Muscle layer of colon (tissue), 2 donors: ENCODE measurements around the gene NAB2.
"Not testable (repeated sequence)": the region's sequence is repeated elsewhere in the genome, so short reads cannot be mapped to it uniquely, and the experiment has no call there.

ENCODE experiments used
- H3K27ac ChIP-seq: one replicate; pipeline ENCODE4 v1.7.0; 2013; ENCODE audit warnings: low read depth, mild to moderate bottlenecking, low read length, moderate library complexity
- H3K27me3 ChIP-seq, 2 donors: one replicate each; pipeline ENCODE4 v1.7.0; 2013; ENCODE audit warnings: low read length in 2 of 2, mild to moderate bottlenecking in 2 of 2; ENCODE audit not compliant: insufficient read depth in 2 of 2, control insufficient read depth in 1 of 2
- H3K36me3 ChIP-seq: one replicate; pipeline ENCODE4 v1.7.0; 2013; ENCODE audit warnings: mild to moderate bottlenecking, low read length; ENCODE audit not compliant: insufficient read depth
- H3K4me1 ChIP-seq: one replicate; pipeline ENCODE4 v1.7.0; 2013; ENCODE audit warnings: mild to moderate bottlenecking, low read length; ENCODE audit not compliant: insufficient read depth
- H3K4me3 ChIP-seq, 2 donors: one replicate each; pipeline ENCODE4 v1.7.0; 2013; ENCODE audit warnings: low read length in 2 of 2, low read depth in 1 of 2, mild to moderate bottlenecking in 1 of 2, moderate library complexity in 1 of 2
- H3K9ac ChIP-seq: one replicate; pipeline ENCODE4 v1.7.0; 2013; ENCODE audit warnings: low read length
- H3K9me3 ChIP-seq: one replicate; pipeline ENCODE4 v1.7.0; 2013; ENCODE audit warnings: mild to moderate bottlenecking, low read length
- donor health status: abdominal sarcoma.
- donor health status: Adenocarcinoma of cecum.

Gene NAB2

DNA sequence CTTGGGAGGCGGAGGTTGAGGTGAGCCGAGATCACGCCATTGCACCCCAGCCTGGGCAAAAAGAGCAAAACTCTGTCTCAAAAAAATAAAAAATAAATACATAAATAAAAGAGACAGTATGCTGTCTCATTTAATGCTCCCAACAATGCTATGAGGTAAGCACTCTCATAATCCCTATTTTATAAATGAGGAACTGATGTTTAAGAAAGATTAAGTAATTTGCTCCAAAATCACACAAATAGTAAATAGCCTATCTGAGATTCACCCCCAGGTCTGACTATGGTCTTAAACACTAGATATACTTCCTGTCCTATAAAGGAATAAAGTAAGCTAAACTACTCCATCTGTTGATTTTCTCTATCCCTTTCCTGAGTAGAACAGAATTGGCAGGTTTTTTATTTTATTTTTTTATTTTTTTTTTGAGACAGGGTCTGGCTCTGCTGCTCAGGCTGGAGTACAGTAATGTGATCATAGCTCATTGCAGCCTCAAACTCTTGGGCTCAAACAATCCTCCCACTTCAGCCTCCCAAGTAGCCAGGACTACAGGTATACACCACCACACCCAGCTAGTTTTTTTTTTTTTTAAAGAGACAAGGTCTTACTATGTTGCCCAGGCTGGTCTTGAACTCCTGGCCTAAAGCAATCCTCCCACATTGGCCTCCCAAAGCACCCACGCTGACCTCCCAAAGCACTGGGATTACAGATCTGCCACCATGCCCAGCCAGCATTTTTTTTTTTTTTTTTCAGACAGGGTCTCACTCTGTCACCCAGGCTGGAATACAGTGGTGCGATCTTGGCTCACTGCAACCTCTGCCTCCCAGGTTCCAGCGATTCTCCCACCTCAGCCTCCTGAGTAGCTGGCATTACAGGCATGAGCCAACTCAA, 15.1 kb upstream of the NAB2 start:
- H3K27ac ChIP-seq, H3K27me3 ChIP-seq, H3K4me3 ChIP-seq, H3K9ac ChIP-seq, H3K9me3 ChIP-seq, H3K36me3 ChIP-seq: not testable (repeated sequence)
- peaks cover 15% of the 10 kb centered on the region for H3K4me1 ChIP-seq

DNA sequence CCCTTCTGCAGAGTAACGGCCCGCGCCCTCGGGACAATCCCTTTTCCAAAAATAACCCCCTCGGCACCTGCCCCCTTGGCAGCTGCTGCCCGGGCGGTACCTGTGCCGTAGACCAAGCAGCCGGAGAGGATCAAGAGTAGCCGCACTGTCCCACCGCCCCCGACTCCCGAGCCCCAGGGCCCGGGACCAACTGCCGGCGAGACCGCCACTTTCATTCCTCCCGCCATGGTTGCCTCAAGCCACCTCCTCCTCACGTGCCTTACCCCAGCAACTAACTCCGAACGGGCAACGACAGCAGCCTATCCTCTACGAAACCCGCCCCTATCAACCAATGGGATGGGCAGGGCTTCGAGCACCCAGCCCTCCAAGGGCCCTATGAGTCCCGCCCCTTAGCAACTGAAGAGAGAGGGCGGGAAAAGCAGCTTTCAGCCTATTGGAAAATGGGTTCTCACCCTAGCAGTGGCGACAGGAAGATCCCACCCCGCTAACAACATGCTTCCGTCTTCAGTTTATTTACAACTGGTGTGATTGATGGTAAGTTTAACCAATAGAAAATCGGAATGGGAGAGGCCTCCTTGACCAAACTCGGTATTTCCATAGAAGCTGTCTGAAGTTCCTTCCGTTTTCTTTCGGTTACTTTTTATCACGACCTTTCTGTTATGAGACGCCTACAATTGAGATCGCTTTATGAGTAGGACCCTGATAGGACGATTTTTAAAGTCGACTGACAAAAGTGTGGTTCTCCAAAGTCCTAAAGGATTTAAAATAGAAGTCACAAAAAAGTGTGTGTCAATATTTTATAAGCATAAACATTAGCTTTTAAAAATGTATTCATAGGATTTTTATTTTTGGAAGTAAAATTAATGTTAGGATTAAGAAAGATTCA, 10.2 kb upstream of the NAB2 start, which contains the start of gene NEMP1:
NEMP1 (minus strand) TSS at position 273 of the 886 bp plus-strand sequence; CDS start at position 227, 46 bp downstream.
- peak within 1 kb of the TSS; percentile 74 for H3K27ac ChIP-seq
- no peaks in the 10 kb centered on the region for H3K36me3 ChIP-seq
- no peaks in the 10 kb centered on the region for H3K9me3 ChIP-seq
- peak within 1 kb of the TSS; percentile 72 to 82 for H3K4me3 ChIP-seq
- peak within 1 kb of the TSS; percentile 65 for H3K9ac ChIP-seq
- H3K4me1 ChIP-seq: peaks cover 7% of the 10 kb centered on the region
- H3K27me3 ChIP-seq: no peaks in the 10 kb centered on the region

DNA sequence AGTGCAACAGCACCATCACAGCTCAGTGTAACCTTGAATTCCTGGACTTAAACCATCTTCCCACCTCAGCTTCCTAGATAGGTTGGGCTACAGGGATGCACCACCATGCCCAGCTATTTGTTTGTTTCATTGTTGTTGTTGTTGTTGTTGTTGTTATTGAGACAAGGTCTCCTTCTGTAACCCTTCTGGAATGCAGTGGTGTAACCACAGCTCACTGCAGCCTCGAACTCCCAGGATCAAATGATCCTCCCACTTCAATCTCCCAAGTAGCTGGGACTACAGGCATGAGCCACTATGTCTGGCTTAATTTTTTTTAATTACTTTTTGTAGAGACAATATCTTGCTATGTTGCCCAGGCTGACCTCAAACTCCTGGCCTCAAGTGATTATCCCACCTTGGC, 9.1 kb upstream of the NAB2 start:
- H3K9ac ChIP-seq: no peak overlapping the region
- H3K9me3 ChIP-seq: no peaks in the 10 kb centered on the region
- H3K4me1 ChIP-seq: peaks cover 7% of the 10 kb centered on the region
- H3K36me3 ChIP-seq: no peaks in the 10 kb centered on the region
- H3K27me3 ChIP-seq: no peaks in the 10 kb centered on the region
- H3K27ac ChIP-seq: peak overlapping the region; percentile 74
- H3K4me3 ChIP-seq: no peak overlapping the region

DNA sequence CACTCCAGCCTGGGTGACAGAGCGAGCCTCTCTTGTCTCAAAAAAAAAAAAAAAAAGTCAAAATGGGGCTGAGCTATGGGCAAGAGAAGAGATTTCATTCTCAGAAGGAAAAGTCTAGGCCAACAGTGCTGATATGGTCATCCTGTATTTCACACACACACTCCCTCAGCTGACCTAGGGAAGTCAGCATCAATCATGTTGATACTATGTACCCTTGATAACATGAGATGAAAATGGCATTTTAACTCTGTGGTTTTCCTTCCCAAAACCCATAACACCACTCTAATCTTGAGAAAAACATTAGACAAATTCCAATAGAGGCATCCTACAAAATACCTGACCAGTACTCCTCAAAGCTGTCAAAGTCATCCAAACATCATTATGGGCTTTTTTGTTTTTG, 8.1 kb upstream of the NAB2 start:
- Histone ChIP-seq H3K9ac (no peak overlapping the region), H3K27me3 (no peaks in the 10 kb centered on the region), H3K4me1 (peaks cover 14% of the 10 kb centered on the region), H3K9me3 (no peaks in the 10 kb centered on the region), H3K27ac (no peak overlapping the region), H3K4me3 (no peak overlapping the region), H3K36me3 (no peaks in the 10 kb centered on the region)

DNA sequence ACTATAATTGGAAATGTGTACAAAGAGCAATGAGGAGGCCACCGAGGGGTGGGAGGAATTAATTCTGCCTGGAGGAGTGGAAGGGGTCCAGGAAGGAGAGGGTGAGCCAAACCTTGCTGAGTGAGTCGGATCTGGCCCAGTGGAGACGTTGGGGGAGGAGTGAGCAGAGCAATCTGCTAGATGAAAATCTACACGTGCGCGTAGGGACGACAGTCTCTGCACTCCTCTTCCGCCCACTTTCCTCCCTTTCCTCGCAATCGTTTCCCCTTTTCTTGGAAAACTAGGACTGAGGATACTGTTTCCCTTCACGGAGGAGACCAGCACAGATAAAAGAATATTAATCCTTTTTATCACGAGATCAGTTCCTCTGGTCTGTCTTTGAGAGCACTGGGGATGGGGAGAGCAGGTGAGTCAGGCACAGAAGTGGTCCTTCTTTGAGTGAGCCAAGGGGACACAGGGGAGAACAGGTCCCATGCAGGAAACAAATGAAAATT, 2.9 kb upstream of the NAB2 start:
- Histone ChIP-seq H3K9me3 (no peaks in the 10 kb centered on the region), H3K4me1 (peaks cover 22% of the 10 kb centered on the region), H3K27me3 (no peaks in the 10 kb centered on the region), H3K9ac (peak overlapping the region; percentile 96), H3K36me3 (peaks cover under 1% of the 10 kb centered on the region), H3K4me3 (peak overlapping the region in 1 of 2 donors; percentile 84), H3K27ac (peak overlapping the region; percentile 98)

DNA sequence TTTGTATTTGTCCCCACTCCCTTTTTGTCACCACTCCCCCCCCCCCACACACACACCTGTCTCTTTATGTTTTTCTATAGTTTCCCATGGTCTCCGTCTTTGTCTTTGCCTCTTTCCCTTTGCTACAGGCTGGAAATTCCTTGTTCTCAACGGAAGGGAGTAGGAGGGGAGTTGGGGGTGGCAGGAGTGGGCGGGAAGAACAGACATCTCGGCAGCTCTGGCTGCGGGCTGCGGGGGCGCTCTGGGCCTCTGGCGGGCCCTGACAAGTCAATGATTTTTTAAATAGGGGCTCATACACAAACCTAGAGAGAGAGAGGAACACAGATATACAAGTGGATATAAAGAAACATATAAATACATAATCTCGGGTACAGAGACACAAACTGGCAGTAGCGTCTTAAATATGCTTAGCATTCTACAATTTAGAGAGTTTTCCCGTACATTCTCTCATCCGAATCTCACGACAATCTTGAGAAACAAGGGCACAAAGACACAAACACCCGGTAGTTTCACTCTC, 2.4 kb upstream of the NAB2 start:
- Histone ChIP-seq H3K4me1 (peaks cover 27% of the 10 kb centered on the region), H3K9ac (peak overlapping the region; percentile 96), H3K27ac (peak overlapping the region; percentile 98), H3K4me3 (peak overlapping the region; percentile 81 to 84), H3K36me3 (peaks cover 5% of the 10 kb centered on the region), H3K9me3 (no peaks in the 10 kb centered on the region), H3K27me3 (no peaks in the 10 kb centered on the region)

DNA sequence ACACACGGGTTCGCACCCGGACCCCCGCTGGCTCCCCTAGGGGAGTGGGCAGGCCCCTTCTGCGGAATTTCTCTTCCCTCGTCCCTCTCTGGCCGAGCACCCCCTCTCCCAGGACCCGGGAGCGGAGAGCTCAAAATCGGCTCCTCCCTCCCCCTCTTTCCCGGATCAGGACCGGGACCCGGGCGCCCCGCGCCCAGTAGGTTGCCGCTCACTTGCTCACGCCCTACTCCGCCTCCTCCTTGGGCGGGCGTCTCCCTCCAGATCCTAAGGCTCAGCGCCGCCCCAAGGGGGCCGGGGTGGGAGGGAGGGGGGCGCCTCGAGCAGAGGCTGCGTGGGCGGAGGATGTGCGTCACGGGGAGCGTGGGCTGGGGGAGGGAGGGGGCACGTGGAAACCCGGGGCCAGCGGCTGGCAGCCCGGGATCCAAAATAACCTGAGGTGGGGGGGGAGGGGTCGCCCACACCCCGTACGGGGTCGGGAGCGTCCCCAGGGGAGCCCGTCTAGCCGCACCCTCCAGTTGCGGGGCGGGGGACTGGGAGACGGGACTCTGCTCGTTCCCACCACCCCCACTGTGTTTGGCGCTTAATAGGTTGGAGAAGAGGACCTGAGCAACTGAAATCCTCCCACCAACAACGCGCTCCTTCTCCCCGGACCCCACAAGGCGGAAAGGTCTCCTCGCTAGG, 1.8 kb upstream of the NAB2 start:
- no peaks in the 10 kb centered on the region for H3K27me3 ChIP-seq
- H3K27ac ChIP-seq: peak overlapping the region; percentile 100
- peak overlapping the region; percentile 81 to 84 for H3K4me3 ChIP-seq
- peaks cover 33% of the 10 kb centered on the region for H3K4me1 ChIP-seq
- peaks cover 11% of the 10 kb centered on the region for H3K36me3 ChIP-seq
- no peaks in the 10 kb centered on the region for H3K9me3 ChIP-seq
- peak overlapping the region; percentile 96 for H3K9ac ChIP-seq

DNA sequence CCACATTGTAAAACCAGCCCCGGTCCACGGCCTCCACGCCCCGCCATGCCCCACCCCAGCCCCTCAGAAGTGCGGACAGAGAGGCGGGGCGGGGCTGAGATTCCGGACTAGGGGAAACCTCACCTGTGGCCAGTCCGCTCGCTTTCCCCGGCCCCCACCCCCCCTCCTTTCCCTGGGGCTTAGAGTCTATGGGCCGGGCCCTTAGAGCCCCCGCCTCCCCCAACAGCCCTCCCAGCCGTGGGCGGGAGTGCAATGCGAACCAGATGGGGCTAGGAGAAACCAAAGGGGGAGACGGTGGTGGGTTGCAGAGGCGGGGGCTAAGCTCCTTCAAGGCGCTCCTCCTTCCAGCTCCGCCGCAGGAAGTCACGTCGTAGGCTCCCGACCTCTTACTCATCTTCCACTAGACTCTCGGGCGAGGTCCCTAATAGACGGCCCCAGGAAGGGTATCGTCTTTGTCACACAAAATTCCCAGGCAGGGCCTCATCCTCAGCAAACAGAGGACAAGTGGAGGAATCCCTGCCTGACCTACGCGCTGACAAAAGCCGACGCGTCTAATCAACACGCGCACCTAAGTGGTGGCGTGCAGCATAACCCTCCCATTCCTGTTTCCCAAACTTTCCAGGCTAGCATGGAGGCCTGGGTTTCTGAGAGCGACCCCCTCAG, 1.1 kb upstream of the NAB2 start:
- Histone ChIP-seq H3K4me1 (peaks cover 40% of the 10 kb centered on the region), H3K36me3 (peaks cover 18% of the 10 kb centered on the region), H3K4me3 (peak overlapping the region; percentile 75 to 81), H3K9me3 (no peaks in the 10 kb centered on the region), H3K27ac (peak overlapping the region; percentile 100), H3K9ac (peak overlapping the region; percentile 74), H3K27me3 (no peaks in the 10 kb centered on the region)

DNA sequence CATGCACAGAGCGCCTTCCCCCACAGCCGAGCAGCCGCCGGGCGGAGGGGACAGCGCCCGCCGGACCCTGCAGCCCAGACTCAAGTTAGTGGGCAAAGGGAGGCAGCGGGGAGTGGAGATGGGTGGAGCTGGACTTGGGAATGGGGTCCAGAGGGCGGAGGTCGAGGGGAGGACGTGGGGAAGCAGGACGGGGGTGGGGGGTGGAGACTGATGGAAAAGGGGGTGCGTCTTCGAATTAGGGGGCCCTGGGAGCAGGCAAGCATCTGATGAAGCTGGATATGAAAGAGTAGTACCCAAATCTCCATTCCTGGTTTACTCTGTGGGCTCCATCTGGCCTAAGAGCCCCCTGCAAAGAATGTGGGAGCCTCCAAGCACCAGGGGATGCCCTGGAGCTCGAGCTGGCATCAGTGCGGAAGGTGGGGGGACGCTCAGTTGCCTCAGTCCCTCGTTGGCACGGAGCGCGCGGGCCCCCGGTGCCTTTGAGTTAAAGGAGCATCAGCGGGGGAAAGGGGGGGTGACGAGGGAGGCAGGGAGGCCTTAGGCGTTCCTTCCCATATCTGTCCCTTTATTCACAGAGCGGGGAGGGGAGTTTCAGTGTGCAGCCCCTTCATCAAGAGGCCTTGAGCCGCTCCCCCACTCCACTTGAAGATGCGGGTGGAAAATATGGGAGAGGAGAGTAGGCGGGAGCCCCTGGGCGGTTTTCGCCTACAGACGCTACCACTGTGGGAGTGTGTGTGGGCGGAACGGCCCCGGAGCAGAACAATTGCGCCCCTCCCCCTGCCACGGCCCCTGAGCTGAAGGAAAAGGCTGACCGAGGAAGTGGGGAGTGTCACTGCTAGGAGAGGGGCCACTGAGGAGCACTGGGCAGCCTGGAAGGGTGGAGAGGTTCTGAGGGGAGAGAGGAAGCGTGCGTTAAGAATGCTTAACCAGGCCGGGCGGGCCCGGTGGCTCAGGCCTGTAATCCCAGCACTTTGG, 644 bp downstream of the NAB2 start:
- H3K27me3 ChIP-seq: no peaks in the 10 kb centered on the region
- peaks cover 32% of the 10 kb centered on the region for H3K36me3 ChIP-seq
- H3K9ac ChIP-seq: peak overlapping the region; percentile 84
- H3K27ac ChIP-seq: peak overlapping the region; percentile 99
- peak overlapping the region; percentile 81 to 83 for H3K4me3 ChIP-seq
- no peaks in the 10 kb centered on the region for H3K9me3 ChIP-seq
- peaks cover 57% of the 10 kb centered on the region for H3K4me1 ChIP-seq

DNA sequence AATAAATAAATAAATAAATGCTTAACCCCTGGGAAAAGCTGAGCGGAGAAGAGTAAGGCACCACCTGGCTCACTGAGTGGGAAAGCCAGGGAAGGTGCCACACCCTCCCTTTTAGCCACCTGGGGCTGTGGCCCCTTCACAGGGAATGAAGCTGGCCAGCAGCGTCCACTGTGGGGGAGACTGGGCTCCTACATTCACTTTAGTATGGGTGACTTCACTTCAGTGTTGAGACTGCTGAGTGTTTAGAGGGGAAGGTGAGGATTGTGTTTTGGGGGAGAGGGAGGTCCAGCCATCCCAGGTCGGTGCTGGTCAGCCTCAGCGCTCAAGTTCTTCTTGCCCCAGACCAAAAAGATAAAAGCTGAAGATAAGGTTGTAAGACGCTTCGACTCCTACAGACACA, 1.6 kb downstream of the NAB2 start:
- H3K9ac ChIP-seq: no peak overlapping the region
- H3K4me3 ChIP-seq: peak overlapping the region; percentile 39 to 66
- no peaks in the 10 kb centered on the region for H3K27me3 ChIP-seq
- H3K9me3 ChIP-seq: no peaks in the 10 kb centered on the region
- peaks cover 41% of the 10 kb centered on the region for H3K36me3 ChIP-seq
- H3K4me1 ChIP-seq: peaks cover 59% of the 10 kb centered on the region
- peak overlapping the region; percentile 84 for H3K27ac ChIP-seq
